ENCODE results near the gene CDK5RAP2.

CDK5RAP2 gene

DNA sequence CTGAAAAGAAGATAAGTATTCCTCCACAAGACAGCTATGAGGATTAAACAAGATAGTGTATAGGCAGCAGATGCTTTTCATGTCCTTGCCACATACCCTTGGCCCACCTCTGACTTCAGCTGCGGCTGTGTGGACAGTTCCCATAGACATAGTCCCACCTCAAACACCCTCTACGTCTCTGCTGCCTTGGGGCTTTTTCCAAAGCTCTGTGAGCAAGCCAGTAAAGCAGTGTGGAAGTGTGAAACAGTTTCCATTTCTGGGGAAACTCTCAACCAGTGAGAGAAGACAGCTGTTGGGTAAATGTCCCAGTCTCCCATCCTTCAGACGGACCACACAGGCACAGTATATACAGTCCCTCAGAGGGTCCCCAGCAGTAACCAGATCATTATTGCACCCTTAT, 125.5 kb downstream of the CDK5RAP2 start:
- H3K36me3 ChIP-seq (ENCODE audit: insufficient read depth, low read length), result peaks cover 85% of the 10 kb centered on the region
- H3K27ac ChIP-seq (ENCODE audit: low read length), result no peak overlapping the region
- H3K4me1 ChIP-seq (ENCODE audit: insufficient read depth, low read length), result no peaks in the 10 kb centered on the region
- ATAC-seq (ENCODE audit: insufficient read depth, low read depth) (no peak), DNase-seq (no peak)
- H3K4me3 ChIP-seq (ENCODE audit: low read depth in 1 of 2, low read length in 2 of 2), result no peak overlapping the region
- no peak overlapping the region for H3K9ac ChIP-seq (ENCODE audit: low read depth, low read length)
- 0 out of 2 replicates have a peak, but pooled peaks cover 3% of the 10 kb centered on the region for H3K79me2 ChIP-seq (ENCODE audit: insufficient read depth, low read length)
- no peaks in the 10 kb centered on the region for H3K9me3 ChIP-seq (ENCODE audit: insufficient read depth, low read length, severe bottlenecking)
- TF ChIP-seq CTCF (IDR thresholded peaks at IDR 0.05; ENCODE audit: borderline replicate concordance, extremely low read depth, low read length, poor library complexity, severe bottlenecking), result no peak
- TF ChIP-seq EZH2 (IDR thresholded peaks at IDR 0.05; ENCODE audit: borderline replicate concordance, low read depth, low read length, severe bottlenecking), result no peak
- peaks cover 2% of the 10 kb centered on the region; the same call in 1 of the 2 replicates for H4K20me1 ChIP-seq (ENCODE audit: insufficient read depth, low read length)
- H3K27me3 ChIP-seq (ENCODE audit: insufficient read depth, low read length, poor library complexity), result no peaks in the 10 kb centered on the region
- no peak overlapping the region for H2AFZ ChIP-seq (ENCODE audit: low read depth, low read length)
- H3K4me2 ChIP-seq (ENCODE audit: insufficient read depth, low read length), result no peak overlapping the region

GRCh38 chr9:120453792-120454191, 126.2 kb downstream of the CDK5RAP2 start:
- Histone ChIP-seq H4K20me1 (ENCODE audit: insufficient read depth, low read length) (peaks cover 2% of the 10 kb centered on the region; the same call in 1 of the 2 replicates), H2AFZ (ENCODE audit: low read depth, low read length) (no peak overlapping the region), H3K9me3 (ENCODE audit: insufficient read depth, low read length, severe bottlenecking) (no peaks in the 10 kb centered on the region), H3K4me3 (ENCODE audit: low read depth in 1 of 2, low read length in 2 of 2) (no peak overlapping the region), H3K4me2 (ENCODE audit: insufficient read depth, low read length) (no peak overlapping the region), H3K79me2 (ENCODE audit: insufficient read depth, low read length) (0 out of 2 replicates have a peak, but pooled peaks cover 3% of the 10 kb centered on the region), H3K4me1 (ENCODE audit: insufficient read depth, low read length) (no peaks in the 10 kb centered on the region), H3K36me3 (ENCODE audit: insufficient read depth, low read length) (peaks cover 85% of the 10 kb centered on the region), H3K9ac (ENCODE audit: low read depth, low read length) (no peak overlapping the region), H3K27me3 (ENCODE audit: insufficient read depth, low read length, poor library complexity) (no peaks in the 10 kb centered on the region), H3K27ac (ENCODE audit: low read length) (no peak overlapping the region)
- DNase-seq, result no peak
- TF ChIP-seq CTCF (IDR thresholded peaks at IDR 0.05; ENCODE audit: borderline replicate concordance, extremely low read depth, low read length, poor library complexity, severe bottlenecking), result no peak
- no peak for TF ChIP-seq EZH2 (IDR thresholded peaks at IDR 0.05; ENCODE audit: borderline replicate concordance, low read depth, low read length, severe bottlenecking)
- no peak for ATAC-seq (ENCODE audit: insufficient read depth, low read depth)

DNA sequence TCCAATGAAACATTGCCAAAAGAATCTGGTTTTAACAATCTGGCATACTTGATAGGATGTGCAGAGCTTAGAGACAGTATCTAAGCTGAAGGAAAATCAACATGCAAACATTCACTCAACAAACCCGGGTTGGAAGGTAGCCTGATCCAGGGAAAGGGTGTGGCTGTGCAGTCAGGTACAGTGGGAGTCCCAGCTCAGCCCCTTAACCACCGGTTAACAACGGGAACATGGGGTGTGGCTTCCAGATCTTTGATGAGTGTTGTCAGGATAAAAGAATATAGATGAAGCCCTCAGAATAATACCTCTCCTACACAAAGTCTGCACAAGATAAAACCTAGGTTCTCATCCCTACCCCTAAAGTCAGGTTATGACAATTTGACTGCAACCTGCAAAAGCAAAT, 127.3 kb downstream of the CDK5RAP2 start:
- H3K4me1 ChIP-seq (ENCODE audit: insufficient read depth, low read length), result no peaks in the 10 kb centered on the region
- ATAC-seq (ENCODE audit: insufficient read depth, low read depth) (no peak), DNase-seq (no peak)
- H3K27ac ChIP-seq (ENCODE audit: low read length), result no peak overlapping the region
- H3K4me3 ChIP-seq (ENCODE audit: low read depth in 1 of 2, low read length in 2 of 2), result no peak overlapping the region
- H2AFZ ChIP-seq (ENCODE audit: low read depth, low read length), result no peak overlapping the region
- TF ChIP-seq CTCF (IDR thresholded peaks at IDR 0.05; ENCODE audit: borderline replicate concordance, extremely low read depth, low read length, poor library complexity, severe bottlenecking) (no peak), EZH2 (IDR thresholded peaks at IDR 0.05; ENCODE audit: borderline replicate concordance, low read depth, low read length, severe bottlenecking) (no peak)
- H3K36me3 ChIP-seq (ENCODE audit: insufficient read depth, low read length), result peaks cover 85% of the 10 kb centered on the region
- H4K20me1 ChIP-seq (ENCODE audit: insufficient read depth, low read length), result peaks cover 2% of the 10 kb centered on the region; the same call in 1 of the 2 replicates
- H3K4me2 ChIP-seq (ENCODE audit: insufficient read depth, low read length), result no peak overlapping the region
- H3K9ac ChIP-seq (ENCODE audit: low read depth, low read length), result no peak overlapping the region
- H3K27me3 ChIP-seq (ENCODE audit: insufficient read depth, low read length, poor library complexity), result no peaks in the 10 kb centered on the region
- H3K79me2 ChIP-seq (ENCODE audit: insufficient read depth, low read length), result 0 out of 2 replicates have a peak, but pooled peaks cover 3% of the 10 kb centered on the region
- no peaks in the 10 kb centered on the region for H3K9me3 ChIP-seq (ENCODE audit: insufficient read depth, low read length, severe bottlenecking)
